Activated CD8-positive, alpha-beta memory T cell treated with anti-CD3 and anti-CD28 coated beads, Interleukin-2, amount 50 U/mL, for 24 hours (primary cell): ENCODE measurements around the gene C19orf12.
"Not testable (repeated sequence)": the region's sequence is repeated elsewhere in the genome, so short reads cannot be mapped to it uniquely, and the experiment has no call there.

ENCODE experiments used
- DNase-seq: peaks from one replicate; pipeline ENCODE4 v3.0.0-alpha.2; 2020; ENCODE audit errors: extremely low read depth

Gene C19orf12

DNA sequence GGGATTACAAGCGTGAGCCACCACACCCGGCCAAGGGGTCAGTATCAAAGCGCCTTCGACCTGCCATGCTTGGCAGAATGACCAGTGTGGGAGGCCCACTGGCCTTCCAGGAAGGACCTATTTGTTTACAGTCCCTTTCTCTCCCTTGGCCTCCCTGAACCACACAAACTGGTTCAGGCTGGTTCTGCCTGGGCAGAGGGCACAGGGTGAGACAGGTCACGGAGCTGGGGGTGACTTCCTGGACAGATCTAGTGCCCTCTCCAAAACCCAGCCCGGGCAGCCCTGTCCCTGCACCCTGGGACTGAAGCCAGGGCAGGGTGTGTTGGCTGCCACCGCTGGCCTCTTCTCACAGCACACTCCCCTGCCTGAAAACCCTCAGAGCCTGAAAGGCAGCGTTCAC lies 38.5 kb downstream of the C19orf12 start:
- DNase-seq = no peak

- DNase-seq = no peak
Measured at GRCh38 chr19:29675650-29676186, 39.3 kb downstream of the C19orf12 start.

GRCh38 chr19:29675120-29675649 lies 39.9 kb downstream of the C19orf12 start:
- no peak for DNase-seq

DNA sequence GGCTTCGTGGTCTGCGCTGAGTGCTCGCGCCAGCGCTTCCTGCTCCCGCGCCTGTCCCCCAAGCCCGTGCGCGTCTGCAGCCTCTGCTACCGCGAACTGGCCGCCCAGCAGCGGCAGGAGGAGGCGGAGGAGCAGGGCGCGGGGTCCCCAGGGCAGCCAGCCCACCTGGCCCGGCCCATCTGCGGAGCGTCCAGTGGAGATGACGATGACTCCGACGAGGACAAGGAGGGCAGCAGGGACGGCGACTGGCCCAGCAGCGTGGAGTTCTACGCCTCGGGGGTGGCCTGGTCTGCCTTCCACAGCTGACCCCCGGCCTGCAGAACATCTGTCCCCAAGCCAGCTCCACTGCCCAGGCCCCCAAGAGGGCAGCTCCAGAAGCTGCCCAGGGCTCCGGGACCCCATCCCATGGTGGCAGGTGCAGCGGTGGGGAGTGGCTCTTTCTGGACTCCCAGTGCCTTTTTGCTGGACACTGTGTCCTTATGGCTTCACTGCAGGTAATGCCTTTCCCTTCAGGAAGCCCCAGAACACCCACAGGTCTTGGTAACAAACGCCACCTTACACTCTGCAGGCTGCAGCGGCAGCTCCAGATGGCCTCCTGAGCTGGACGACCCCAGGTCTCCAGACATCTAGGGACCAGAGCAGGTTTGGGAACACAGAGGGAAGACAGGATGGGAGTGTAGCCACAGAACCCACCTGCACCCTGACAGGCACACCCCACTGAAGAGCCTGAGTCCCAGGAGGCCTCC lies 40.5 kb downstream of the C19orf12 start:
- DNase-seq = no peak

- no peak for DNase-seq
Measured at GRCh38 chr19:29673451-29674371, 41.4 kb downstream of the C19orf12 start.

- peak; percentile 67 for DNase-seq
Measured at GRCh38 chr19:29672933-29673336, 42.1 kb downstream of the C19orf12 start.

GRCh38 chr19:29672319-29672932 lies 42.6 kb downstream of the C19orf12 start:
- DNase-seq = no peak

GRCh38 chr19:29671393-29672160 lies 43.5 kb downstream of the C19orf12 start:
- peak; percentile 76 for DNase-seq

DNA sequence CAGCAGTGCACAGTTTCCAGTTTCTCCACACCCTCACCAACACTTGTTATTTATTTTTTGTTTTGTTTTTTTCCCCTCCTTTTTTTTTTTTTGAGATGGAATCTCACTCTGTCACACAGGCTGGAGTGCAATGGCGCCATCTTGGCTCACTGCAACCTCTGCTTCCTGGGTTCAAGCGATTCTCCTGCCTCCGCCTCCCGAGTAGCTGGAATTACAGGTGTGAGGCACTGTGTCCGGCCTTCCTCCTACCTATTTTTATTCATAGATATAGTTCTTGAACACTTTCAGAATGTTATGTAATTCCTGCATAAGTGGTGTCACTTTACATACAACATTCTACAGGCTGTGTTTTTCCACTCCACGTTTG lies 44.1 kb downstream of the C19orf12 start:
- DNase-seq = not testable (repeated sequence)

- no peak for DNase-seq
Measured at GRCh38 chr19:29670255-29670654, 44.8 kb downstream of the C19orf12 start.

- no peak for DNase-seq
Measured at GRCh38 chr19:29668746-29669609, 46.1 kb downstream of the C19orf12 start.

DNA sequence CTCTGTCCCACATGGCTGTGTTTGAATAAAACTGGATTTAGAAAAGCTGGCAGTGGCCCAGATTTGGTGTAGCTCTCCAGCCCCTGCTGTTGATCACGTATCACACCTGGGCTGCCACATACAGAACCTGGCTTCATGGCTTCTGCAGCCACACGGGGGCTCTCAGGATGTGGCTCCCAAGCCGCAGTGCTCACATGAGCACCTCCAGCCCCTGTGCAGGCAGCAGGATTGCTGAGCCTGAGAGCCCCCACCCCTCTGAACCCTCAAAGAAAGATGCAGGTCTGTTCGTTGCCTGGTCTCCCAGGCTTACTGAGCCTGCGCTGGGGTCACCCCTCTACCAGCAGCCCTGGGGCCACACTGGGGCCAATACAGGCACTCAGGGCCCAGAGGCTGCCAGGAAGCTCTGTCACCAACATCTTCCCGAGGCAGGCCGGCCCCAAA lies 47.1 kb downstream of the C19orf12 start:
- DNase-seq = no peak

DNA sequence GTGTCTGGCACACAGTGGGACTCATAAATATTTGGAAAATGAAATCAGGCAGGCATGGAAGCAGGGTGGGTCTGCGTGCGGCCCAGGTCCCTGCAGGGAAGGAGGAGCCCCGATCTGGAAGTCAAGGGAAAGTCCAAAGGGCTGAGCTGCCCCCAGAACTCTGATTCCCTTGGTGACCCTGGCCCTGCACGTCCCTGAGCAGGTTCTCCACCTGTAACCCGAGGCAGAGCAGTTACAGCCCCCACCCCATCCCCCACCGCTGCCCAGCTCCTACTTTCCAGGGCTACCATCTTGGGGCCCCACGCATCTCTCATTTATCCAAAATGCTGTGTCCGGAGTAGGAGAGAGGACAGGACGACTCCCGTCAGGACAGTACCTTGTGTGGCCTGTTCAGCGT lies 47.7 kb downstream of the C19orf12 start:
- DNase-seq = no peak

- no peak for DNase-seq
Measured at GRCh38 chr19:29666578-29667386, 48.3 kb downstream of the C19orf12 start.

- no peak for DNase-seq
Measured at GRCh38 chr19:29665826-29666577, 49.1 kb downstream of the C19orf12 start.

DNA sequence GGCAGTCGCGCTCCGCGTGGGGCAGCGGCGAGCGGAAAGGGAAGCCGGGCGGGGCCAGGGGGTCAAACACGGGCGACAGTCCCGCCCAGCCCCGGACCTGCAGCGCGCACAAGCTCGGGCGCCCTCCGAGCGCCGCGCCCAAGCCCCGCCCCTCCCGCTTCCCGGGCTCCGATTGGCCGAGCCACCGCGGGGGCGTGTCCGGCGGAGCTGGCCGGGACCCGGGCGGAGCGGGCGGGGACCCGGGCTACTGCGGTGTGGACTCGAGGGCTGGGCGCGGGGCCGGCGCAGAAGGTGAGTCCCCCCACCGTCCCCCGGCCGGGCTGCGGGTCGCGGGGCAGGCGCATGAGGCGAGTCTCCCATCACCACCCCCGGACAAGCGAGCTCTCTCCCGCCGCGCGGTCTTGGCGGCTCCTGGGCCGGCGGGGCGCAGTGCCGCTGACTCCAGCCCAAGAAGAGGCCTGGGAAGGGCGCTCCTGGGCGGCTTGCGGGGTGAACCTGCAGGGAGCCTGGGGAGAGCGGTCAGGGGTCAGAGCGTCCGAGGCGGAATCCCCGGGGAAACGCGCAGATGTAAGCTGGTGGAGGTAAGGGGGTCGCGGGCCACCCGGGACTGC lies 49.7 kb downstream of the C19orf12 start, which contains the start of gene PLEKHF1:
PLEKHF1 (plus strand) TSS at position 247 of the 611 bp plus-strand sequence. CDS start 8,379 bp downstream, outside the sequence.
- DNase-seq = peak; percentile 46

- DNase-seq = no peak
Measured at GRCh38 chr19:29664753-29665214, 50.3 kb downstream of the C19orf12 start.
